Testis (tissue), 3 donors: ENCODE measurements around the gene ROS1. TPM values are rescaled to one million over a fixed set of nuclear protein-coding genes. Genes with fewer than 3 reads are reported as not detected.

Experiments used
- DNase-seq: peaks from one replicate; pipeline ENCODE4 v3.0.0-alpha.2; 2019
- H3K27ac ChIP-seq, 2 donors: fragments of 200-600 bp; sonication (generic); one replicate each; pipeline ENCODE4 v1.5.1; 2019
- H3K27me3 ChIP-seq: fragments of 200-600 bp; sonication (generic); one replicate; pipeline ENCODE4 v1.5.1; 2019
- H3K36me3 ChIP-seq: fragments of 200-600 bp; sonication (generic); one replicate; pipeline ENCODE4 v1.5.1; 2017; ENCODE audit warnings: low read depth; ENCODE audit errors: missing control alignments
- H3K4me1 ChIP-seq: fragments of 200-600 bp; sonication (generic); one replicate; pipeline ENCODE4 v1.5.1; 2019
- H3K4me3 ChIP-seq, 2 donors: fragments of 200-600 bp; sonication (generic); one replicate each; pipeline ENCODE4 v1.5.1; 2017 to 2019
- H3K9me3 ChIP-seq: fragments of 200-600 bp; sonication (generic); one replicate; pipeline ENCODE4 v1.5.1; 2017
- CTCF ChIP-seq, 3 experiments: fragments of 450-650 bp in 2 of 3; fragments of 200-600 bp in 1 of 3; sonication (generic) in 1 of 3; IDR thresholded peaks; one replicate each; pipeline ENCODE4 v1.5.1; 2016 to 2019; ENCODE audit warnings: antibody characterized with exemption in 3 of 3, mild to moderate bottlenecking in 2 of 3, moderate library complexity in 1 of 3
- POLR2A ChIP-seq: fragments of 450-650 bp; IDR thresholded peaks from one replicate; pipeline ENCODE4 v1.6.1; 2017; ENCODE audit warnings: antibody characterized with exemption, mild to moderate bottlenecking, moderate library complexity
- WGBS, 2 donors: methylation state at CpG; one replicate each; pipeline ENCODE4 v1.1.5; 2018; 5-methylcytosine and 5-hydroxymethylcytosine counted together
- intact Hi-C: fragments of 100-400 bp; cut with DNase I; formaldehyde crosslinking; loops from one replicate; pipeline ENCODE4 v1.15.1; 2023; ENCODE audit warnings: low total_unique reads
- polyA plus RNA-seq: library from polyadenylated mRNA; stranded (reverse); fragments of 350-450 nt; fragmentation: Illumina TruSeq; extraction: RNeasy Lipid Tissue Mini Kit (QIAGEN cat#74804); gene quantifications from one replicate; pipeline ENCODE4 v1.2.3, GENCODE V29; 2014; ENCODE audit warnings: low read depth, low replicate concordance; ENCODE audit not compliant: insufficient read depth
- total RNA-seq, 2 donors: library from RNA; depleted of rRNA; stranded (reverse); fragments of >200 nt; gene quantifications; one replicate each; pipeline ENCODE4 v1.2.3, GENCODE V29; 2016

Gene ROS1
- total and polyA plus RNA-seq, 3 donors from 2014 or later, result 0.58 to 1.3 (median 1.1) TPM

DNA sequence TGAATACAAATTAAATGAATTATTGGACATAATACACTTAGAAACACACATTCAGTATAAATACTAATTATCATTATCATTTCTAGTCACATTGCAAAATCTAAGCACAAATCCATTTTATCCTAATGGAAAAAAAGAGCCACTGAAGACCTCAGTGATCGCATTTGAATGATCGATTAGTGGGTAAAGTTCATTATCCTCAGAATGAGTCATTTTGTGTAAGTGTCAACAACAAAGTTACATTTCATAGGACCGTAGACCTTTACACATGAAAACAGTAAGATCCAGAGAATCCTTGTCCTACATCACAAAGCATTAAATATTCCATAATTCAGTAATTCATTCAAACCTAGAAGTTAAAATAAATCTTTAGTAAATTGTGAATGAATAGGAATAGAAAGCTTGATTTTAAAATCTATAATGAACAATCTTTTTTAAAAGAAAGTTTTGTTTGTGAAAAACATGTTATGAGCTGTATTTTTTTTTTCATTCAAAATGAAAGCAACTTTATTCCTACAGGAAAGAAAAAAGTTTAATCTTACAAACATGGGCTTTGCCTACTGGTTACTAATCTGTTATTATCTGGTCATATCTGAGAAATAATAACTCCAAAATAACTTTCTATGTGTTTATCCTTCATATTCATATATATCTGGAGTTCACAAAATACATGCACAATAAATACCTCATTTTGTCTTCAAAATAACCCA lies 33.7 kb downstream of the ROS1 start:
- TF ChIP-seq POLR2A, result no peak
- TF ChIP-seq CTCF (IDR thresholded peaks at IDR 0.05), result no peak
- 78 to 87% methylated on average over 3 of the region's 3 CpGs for WGBS, 2 donors
- Histone ChIP-seq H3K27ac (no peak overlapping the region), H3K36me3 (no peaks in the 10 kb centered on the region), H3K27me3 (no peaks in the 10 kb centered on the region), H3K4me3 (no peak overlapping the region), H3K4me1 (no peaks in the 10 kb centered on the region), H3K9me3 (no peaks in the 10 kb centered on the region)
- DNase-seq, result no peak
- intact Hi-C loops, result no loop called here

GRCh38 chr6:117389227-117390057 lies 36.3 kb downstream of the ROS1 start:
- TF ChIP-seq POLR2A (no peak), CTCF (IDR thresholded peaks at IDR 0.05) (no peak)
- H3K27me3 ChIP-seq, result no peaks in the 10 kb centered on the region
- no peaks in the 10 kb centered on the region for H3K36me3 ChIP-seq
- DNase-seq, result no peak
- WGBS, 2 donors, result 78 to 80% methylated on average over 11 of the region's 11 CpGs
- no peak overlapping the region for H3K4me3 ChIP-seq
- no peaks in the 10 kb centered on the region for H3K4me1 ChIP-seq
- intact Hi-C loops, result no loop called here
- no peak overlapping the region for H3K27ac ChIP-seq
- no peaks in the 10 kb centered on the region for H3K9me3 ChIP-seq

- 33 to 91% methylated on average over 1 of the region's 1 CpG for WGBS, 2 donors
Measured at GRCh38 chr6:117387454-117387974, 38.2 kb downstream of the ROS1 start.

DNA sequence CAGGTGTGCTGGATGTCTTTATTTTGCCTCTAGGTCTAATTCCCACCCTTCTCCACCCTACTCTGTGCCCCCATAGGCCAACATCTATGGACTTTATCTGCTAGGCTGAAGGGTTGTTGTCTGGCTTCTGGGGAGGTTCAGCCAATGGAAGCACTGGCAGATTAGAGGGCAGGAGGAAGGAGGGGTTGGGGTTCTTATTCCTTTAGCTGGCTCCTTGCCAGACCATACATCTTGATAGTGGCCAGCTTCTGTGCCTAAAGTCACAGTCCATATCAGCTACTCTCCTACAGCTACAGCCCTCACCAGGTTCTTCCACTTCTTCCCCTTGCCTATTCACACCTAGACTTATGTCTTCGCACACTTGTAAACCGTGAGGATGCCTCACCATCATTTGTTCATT lies 41.1 kb downstream of the ROS1 start:
- WGBS, 2 donors, result 84 to 97% methylated on average over 2 of the region's 2 CpGs

More at GRCh38 chr6:117387454-117387974, 38.2 kb downstream of the ROS1 start:
- TF ChIP-seq CTCF (IDR thresholded peaks at IDR 0.05) (no peak), POLR2A (no peak)
- Histone ChIP-seq H3K4me3 (no peak overlapping the region), H3K27me3 (no peaks in the 10 kb centered on the region), H3K4me1 (no peaks in the 10 kb centered on the region), H3K9me3 (no peaks in the 10 kb centered on the region), H3K27ac (no peak overlapping the region), H3K36me3 (no peaks in the 10 kb centered on the region)
- intact Hi-C loops, result no loop called here
- DNase-seq, result no peak

More for the DNA sequence above, 41.1 kb downstream of the ROS1 start:
- TF ChIP-seq CTCF (IDR thresholded peaks at IDR 0.05) (no peak), POLR2A (no peak)
- H3K27ac ChIP-seq, result no peak overlapping the region
- intact Hi-C loops, result no loop called here
- H3K27me3 ChIP-seq, result no peaks in the 10 kb centered on the region
- H3K9me3 ChIP-seq, result no peaks in the 10 kb centered on the region
- H3K4me3 ChIP-seq, result no peak overlapping the region
- no peaks in the 10 kb centered on the region for H3K36me3 ChIP-seq
- DNase-seq, result no peak
- H3K4me1 ChIP-seq, result no peaks in the 10 kb centered on the region
